Erythroblast (primary cell): ENCODE results near the gene ATG7.
"Not testable (repeated sequence)": the region's sequence is repeated elsewhere in the genome, so short reads cannot be mapped to it uniquely, and the experiment has no call there.

Source experiments
- DNase-seq, 2 experiments: peaks; one replicate each; lab custom pipeline; 2025; lab: John Stamatoyannopoulos, UW
- GATA1 ChIP-seq: IDR thresholded peaks from 2 replicates; pipeline ENCODE4 v1.6.1; 2011; ENCODE audit warnings: low read depth, mild to moderate bottlenecking, control low read depth, low read length, moderate library complexity
- POLR2A ChIP-seq: IDR thresholded peaks from 2 replicates; pipeline ENCODE4 v1.6.1; 2011; ENCODE audit warnings: mild to moderate bottlenecking, low read length

Gene ATG7

DNA sequence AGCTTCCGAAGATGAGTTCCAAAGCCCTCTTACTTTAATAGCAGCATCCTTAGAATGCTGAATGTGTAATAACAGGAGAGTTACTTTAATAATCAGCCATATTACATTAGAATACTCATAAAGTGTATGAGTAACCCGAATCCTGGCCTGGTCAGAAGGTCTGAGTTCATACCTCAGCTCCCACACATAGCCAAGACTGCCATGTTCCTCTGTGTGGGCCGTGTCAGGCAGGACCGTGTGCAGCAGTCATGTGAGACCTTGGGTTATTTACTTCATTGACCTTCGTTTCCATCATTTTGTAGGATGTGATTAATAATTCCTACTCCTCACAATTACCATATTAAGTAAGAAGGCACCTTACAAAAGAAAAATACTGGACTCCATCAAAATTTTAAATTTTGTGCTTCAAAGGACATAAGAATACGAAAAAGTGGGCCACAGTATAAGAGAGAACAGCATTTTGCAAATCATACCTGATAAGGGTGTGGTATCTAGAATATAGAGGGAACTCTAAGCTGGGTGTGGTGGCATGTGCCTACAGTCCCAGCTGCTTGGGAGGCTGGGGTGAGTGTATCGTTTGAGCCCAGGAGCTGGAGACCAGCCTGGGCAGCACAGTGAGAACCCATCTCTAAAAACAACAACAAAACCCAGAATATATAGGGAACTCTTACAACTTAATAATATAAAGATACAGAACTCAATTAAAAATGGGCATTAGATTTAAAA lies 163.4 kb downstream of the ATG7 start:
- TF ChIP-seq GATA1 (no peak), POLR2A (no peak)
- peak in 1 of 2 experiments; percentile 4 for DNase-seq

DNA sequence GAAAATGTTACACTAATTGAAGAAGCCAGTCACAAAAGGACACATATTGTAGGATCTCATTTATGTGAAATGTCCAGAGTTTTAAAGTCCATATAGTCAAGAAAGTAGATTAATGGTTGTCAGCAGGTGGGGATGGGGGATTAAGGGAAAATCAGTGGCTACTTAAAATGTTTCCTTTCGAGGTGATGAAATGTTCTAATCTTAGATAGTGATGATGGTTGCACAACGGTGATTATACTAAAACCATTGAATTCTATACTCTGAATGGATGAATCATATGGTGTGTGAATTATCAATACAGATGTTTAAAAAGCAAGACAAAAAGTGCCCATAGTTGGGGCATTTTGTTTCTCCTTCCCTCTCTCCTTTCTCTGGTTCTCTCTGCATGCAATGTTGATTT lies 164.6 kb downstream of the ATG7 start:
- TF ChIP-seq POLR2A (no peak), GATA1 (no peak)
- no peak for DNase-seq

DNA sequence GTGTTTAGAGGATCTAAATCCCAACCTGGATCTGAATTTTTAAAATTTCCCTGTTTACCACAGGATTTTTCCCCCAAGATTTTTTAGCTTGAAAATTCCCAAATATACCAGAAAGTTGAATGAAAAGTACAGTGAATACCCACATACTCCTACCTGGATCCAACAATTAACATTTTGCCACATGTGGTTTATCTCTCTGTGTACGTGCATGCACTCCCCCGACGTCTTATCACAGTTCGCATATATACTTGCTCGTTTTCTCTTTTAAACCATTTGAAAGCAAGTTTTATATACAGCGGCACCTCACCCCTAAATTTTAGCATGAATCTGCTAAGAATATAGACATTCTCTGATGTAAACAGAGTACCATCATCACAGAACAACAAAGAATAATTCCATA lies 165.3 kb downstream of the ATG7 start:
- TF ChIP-seq GATA1: no peak
- no peak for TF ChIP-seq POLR2A
- no peak for DNase-seq

DNA sequence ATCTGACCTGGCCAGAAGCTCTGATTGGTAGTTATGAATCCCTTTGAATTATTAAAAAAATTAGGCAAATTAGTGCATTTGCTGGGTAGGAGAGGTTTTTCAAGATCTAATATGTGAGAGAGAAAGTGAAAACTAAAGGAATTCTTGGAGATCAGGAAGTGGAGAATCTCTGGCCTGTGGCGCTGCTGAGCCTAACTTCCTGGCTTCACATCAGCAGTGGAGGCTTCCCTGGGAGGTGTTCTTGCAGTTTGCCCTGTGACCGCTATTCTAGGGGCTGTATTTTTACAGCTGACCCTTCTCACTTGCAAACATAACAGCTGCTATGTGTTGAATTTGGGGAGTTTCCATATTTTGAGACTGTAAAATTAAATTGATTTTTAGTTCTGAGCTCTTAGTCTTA lies 166.4 kb downstream of the ATG7 start:
- TF ChIP-seq POLR2A: no peak
- TF ChIP-seq GATA1: no peak
- no peak for DNase-seq

DNA sequence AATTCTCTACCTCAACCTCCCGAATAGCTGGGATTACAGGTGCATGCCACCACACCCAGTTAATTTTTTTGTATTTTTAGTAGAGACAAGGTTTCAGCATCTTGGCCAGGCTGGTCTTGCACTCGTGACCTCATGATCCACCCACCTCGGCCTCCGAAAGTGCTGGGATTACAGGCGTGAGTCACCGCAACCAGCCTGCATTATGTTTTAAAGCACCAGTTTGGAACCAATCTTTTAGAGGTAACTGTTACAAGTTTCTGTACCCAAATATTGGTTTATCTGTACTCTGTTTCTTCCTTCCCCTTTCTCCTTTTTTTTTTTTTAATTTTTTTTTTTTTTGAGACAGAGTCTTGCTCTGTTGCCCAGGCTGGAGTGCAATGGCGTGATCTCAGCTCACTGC lies 169.1 kb downstream of the ATG7 start:
- DNase-seq: not testable (repeated sequence)

DNA sequence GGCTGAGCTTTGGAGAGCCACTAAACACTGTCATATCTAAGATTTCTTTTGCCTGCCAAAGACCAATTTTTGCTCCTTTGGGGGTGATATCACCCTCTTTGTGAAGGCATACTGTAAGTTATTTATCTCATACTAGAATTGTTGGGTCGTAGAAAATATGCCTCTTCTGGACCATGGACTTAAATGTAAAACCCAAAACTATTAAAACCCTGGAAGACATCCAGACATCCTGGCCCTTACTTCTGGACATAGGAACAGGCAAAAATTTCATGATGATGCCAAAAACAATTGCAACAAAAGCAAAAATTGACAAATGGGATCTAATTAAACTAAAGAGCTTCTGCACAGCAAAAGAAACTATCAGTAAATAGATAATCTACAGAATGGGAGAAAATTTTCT lies 172.2 kb downstream of the ATG7 start:
- TF ChIP-seq GATA1: no peak
- no peak for TF ChIP-seq POLR2A
- DNase-seq: no peak

DNA sequence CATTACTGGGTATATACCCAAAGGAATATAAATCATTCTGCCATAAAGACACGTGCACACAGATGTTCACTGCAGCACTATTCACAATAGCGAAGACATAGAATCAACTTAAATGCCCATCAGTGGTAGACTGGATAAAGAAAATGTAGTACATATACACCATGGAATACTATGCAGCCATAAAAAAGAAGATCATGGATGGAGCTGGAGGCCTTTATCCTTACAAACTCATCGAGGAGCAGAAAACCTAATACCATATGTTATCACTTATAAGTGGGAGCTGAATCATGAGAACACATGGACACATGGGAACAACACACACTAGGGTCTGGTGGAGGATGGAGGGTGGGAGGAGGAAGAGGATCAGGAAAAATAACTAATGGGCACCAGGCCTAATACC lies 173.0 kb downstream of the ATG7 start:
- not testable (repeated sequence) for DNase-seq

DNA sequence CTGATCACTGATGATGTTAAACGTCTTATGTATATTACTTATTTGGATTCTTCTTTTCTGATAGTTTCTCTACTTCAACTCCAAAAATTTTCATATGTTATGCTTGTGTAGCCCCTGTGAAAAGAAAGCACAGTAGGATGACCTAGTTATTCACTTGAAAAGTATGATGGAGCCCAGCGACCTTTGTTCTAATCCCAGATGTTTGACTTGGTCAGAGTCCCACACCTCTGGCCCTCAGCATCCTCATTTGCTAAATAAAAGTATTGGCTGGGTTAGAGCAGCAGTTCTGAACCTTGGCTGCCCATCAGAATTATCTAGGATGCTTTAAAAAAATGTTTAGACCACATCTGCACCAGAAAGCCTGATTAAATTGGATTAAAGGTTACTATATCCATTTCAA lies 173.7 kb downstream of the ATG7 start:
- TF ChIP-seq GATA1 (no peak), POLR2A (no peak)

DNA sequence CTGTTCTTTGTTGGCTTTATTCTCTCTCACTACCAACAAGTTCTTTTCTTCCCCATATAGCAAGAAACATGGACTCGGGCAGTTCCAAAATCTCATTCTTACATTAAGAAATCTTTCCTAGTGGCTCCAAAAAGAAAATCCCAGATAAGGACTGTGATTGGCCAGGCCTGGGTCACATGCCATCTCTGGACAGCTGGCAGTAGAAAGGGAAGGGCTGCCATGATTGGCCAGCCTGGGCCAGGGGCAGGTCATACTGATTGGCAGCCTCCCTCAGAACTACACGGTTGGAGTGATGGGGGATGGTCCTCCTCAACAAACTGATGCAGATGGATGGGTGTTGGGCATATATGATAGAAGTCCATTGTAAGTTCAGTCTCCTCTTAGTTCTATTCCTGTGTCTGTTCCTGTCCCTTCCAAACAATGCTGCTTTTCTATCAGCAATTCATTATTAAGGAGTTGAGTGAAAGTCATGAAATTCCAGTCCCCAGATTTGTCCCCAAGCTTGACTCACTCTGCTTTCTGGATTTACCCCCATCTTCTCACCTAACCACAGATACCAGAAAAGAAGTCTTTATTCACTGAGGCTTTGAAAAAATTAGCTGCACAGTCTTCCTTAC lies 175.5 kb downstream of the ATG7 start:
- DNase-seq: no peak
- TF ChIP-seq POLR2A (no peak), GATA1 (no peak)

More for the DNA sequence above, 173.7 kb downstream of the ATG7 start:
- no peak for DNase-seq

DNA sequence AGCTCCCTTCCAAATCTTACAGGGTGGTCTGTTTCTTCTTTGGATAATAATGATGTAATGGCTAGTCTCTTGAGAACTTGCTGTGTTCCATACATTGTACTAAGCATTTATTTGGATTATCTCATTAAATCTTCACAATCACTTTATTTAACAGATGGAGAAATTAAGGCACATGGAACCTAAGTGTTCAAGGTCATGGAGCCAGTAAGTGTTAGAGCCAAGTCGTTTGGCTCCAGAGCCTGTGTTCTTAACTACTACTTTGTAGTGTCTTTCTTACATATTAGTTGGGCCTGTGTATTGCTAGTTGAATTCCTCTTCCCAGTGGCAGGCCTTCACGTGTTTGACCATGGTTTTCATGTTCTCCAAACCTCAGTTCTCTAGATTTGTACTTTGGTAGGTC lies 177.8 kb downstream of the ATG7 start:
- no peak for DNase-seq
- no peak for TF ChIP-seq GATA1
- TF ChIP-seq POLR2A: no peak

DNA sequence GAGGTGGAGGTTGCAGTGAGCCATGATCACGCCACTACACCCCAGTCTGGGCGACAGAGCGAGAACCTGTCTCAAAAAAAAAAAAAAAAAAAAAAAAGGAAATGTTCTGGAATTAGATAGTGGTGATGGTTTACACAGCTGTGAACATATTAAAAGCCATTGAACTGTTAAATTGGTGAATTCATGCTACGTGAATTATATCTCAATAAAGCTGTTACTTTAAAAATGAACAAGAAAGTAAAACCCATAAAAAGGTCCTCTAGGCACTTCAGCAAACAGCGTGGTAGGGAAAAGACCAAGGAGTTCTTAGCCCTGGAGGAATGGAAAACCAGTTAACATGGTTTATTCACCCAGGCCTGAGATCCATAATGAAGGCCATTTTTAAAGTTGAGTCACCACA lies 180.1 kb downstream of the ATG7 start:
- no peak for TF ChIP-seq GATA1
- TF ChIP-seq POLR2A: no peak
- DNase-seq: no peak

DNA sequence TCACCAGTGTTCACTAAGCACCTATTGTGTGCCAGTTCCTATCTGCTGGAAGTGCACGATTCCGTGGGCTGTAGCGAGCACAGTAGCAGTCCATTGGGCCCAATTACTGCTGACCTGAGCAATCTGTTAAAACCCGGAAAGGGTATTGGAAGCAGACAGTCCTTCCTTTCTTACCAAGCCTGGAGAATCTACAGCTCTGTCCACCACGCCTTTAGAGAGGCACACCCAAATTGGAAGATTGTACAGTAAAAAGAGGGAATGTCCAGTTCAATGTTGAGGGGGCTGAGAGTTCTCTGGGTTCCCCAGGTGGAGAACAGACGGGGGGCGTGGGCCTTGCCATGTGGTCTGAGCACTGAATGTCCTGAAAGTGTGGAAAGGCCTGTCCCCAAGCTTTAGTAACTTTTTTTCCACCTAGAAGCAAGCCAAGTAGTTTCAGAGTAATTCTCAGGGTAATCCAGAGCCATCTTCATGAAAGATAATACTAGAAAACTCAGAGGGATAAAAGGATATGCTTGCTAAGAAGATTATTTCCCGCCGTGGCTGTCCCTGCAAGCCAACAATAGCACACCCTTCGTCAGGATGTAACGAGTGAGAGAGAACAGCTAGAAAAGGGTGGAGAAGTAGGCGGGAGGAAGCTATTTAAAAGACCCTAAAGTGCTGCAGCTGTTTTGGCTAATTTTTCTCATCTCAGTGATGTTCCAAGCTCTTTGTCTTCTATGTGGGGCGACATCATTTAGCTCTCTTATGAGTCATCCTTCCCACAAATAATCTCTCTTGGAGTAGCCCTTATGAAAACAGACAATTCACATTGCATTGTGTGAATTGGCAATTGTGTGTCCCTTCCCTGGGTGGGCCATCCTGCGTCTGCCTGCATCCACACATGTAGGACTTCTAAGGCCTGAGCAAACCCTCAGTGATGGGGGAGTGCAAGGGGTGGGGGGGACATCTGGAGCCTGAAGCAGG lies 181.0 kb downstream of the ATG7 start:
- no peak for TF ChIP-seq POLR2A
- TF ChIP-seq GATA1: no peak
- no peak for DNase-seq

DNA sequence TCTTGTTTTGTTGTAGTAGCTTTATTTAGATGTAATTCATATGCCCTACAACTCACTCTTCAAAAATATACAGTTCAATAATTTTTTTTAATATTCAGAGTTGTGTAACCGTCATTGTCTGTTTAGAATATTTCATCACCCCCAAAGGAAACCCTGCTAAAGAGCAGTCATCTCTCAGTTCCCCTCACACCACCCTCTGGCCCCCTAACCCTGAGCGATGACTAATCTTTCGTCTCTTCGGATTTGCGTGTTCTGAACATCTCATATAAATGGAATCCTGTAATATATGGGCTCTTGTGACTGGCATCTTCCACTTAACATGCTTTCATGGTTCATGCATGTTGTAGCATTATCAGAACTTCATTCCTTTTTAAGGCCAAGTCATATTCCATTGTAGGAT lies 183.8 kb downstream of the ATG7 start:
- DNase-seq: no peak
- no peak for TF ChIP-seq GATA1
- no peak for TF ChIP-seq POLR2A

DNA sequence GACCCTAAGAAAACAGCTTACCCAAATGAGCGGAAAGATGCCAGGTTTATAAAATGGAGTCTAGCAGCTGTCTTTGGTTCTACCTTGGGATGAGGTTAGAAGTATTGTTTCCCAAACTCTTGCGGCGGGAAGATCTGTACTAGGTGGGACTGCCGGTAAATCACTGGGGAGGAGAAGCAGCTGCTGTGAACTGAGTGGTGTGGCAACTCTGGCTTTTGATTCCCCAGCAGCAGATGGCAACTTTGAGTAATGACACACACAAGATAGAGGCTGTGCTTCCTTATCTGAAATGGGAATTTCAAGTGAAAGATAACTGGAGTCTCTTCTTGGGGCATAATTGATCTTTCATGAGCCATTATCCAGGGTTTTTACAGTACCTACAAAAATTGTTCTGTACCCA lies 184.9 kb downstream of the ATG7 start:
- DNase-seq: no peak
- TF ChIP-seq POLR2A (no peak), GATA1 (no peak)
